ENCODE measurements around the gene THOC1. TPM values are rescaled to one million over a fixed set of nuclear protein-coding genes. Genes with fewer than 3 reads are reported as not detected.

THOC1 gene
- polyA plus RNA-seq, 3 donors = 7.8 to 18.3 (median 8.9) TPM

- Mint-ChIP-seq H3K27me3 (ENCODE audit: low read depth in 3 of 3) (no peaks in the 10 kb centered on the region), H3K27ac (no peak overlapping the region), H3K36me3 (peaks cover 77 to 88% of the 10 kb centered on the region in 2 donors), H3K4me1 (peaks cover 2% of the 10 kb centered on the region), H3K9me3 (peaks cover 0 to 2% (median 0%) of the 10 kb centered on the region in 7 donors), H3K4me3 (no peak overlapping the region)
- Histone ChIP-seq H4K20me1 (ENCODE audit: insufficient read depth, low read length) (no peaks in the 10 kb centered on the region), H3K27me3 (ENCODE audit: control insufficient read depth in 2 of 2, insufficient read depth in 2 of 2, low read length in 2 of 2) (no peaks in the 10 kb centered on the region), H3K36me3 (replicated peaks in 1 of 2; ENCODE audit: control insufficient read depth in 1 of 2, insufficient read depth in 2 of 2, low read length in 2 of 2) (peaks cover 83 to 100% of the 10 kb centered on the region in 2 donors), H3K79me2 (ENCODE audit: insufficient read depth, low read length) (peaks cover 7% of the 10 kb centered on the region), H3K9ac (ENCODE audit: insufficient read depth, low read length, poor library complexity, severe bottlenecking) (no peak overlapping the region), H3K9me3 (replicated peaks in 1 of 2; ENCODE audit: control insufficient read depth in 1 of 2, insufficient read depth in 1 of 2, low read length in 2 of 2) (no peaks in the 10 kb centered on the region), H2AFZ (ENCODE audit: insufficient read depth, low read depth, low read length, poor library complexity, severe bottlenecking) (no peak overlapping the region), H3K4me3 (replicated peaks in 1 of 3; ENCODE audit: low read depth in 2 of 3, low read length in 3 of 3) (no peak overlapping the region), H3K4me2 (replicated peaks; ENCODE audit: extremely low read depth, low read length, poor library complexity, severe bottlenecking) (no peak overlapping the region), H3K27ac (ENCODE audit: low read depth in 1 of 2, low read length in 2 of 2) (no peak overlapping the region), H3K4me1 (ENCODE audit: control insufficient read depth in 1 of 2, insufficient read depth in 2 of 2, low read length in 2 of 2) (peaks cover 0 to 2% of the 10 kb centered on the region in 2 donors)
- no CpG with 5 or more reads among the region's 1 CpG for WGBS (ENCODE audit: insufficient coverage)
- intact Hi-C loops (cut with micrococcal nuclease) = no loop called here
- no peak for DNase-seq
- no peak for TF ChIP-seq CTCF (IDR thresholded peaks at IDR 0.05)
These were observed 14.7 kb downstream of the THOC1 start for GRCh38 chr18:253121-253520.

GRCh38 chr18:251572-251971 is 16.3 kb downstream of the THOC1 start:
- peaks cover 0 to 2% (median 0%) of the 10 kb centered on the region in 7 donors for H3K9me3 Mint-ChIP-seq
- Histone ChIP-seq H3K4me2 (replicated peaks; ENCODE audit: extremely low read depth, low read length, poor library complexity, severe bottlenecking) (no peak overlapping the region), H3K27ac (ENCODE audit: low read depth in 1 of 2, low read length in 2 of 2) (no peak overlapping the region), H2AFZ (ENCODE audit: insufficient read depth, low read depth, low read length, poor library complexity, severe bottlenecking) (no peak overlapping the region), H3K4me3 (replicated peaks in 1 of 3; ENCODE audit: low read depth in 2 of 3, low read length in 3 of 3) (no peak overlapping the region), H3K27me3 (ENCODE audit: control insufficient read depth in 2 of 2, insufficient read depth in 2 of 2, low read length in 2 of 2) (no peaks in the 10 kb centered on the region), H3K36me3 (replicated peaks in 1 of 2; ENCODE audit: control insufficient read depth in 1 of 2, insufficient read depth in 2 of 2, low read length in 2 of 2) (peaks cover 89 to 100% of the 10 kb centered on the region in 2 donors), H3K9me3 (replicated peaks in 1 of 2; ENCODE audit: control insufficient read depth in 1 of 2, insufficient read depth in 1 of 2, low read length in 2 of 2) (no peaks in the 10 kb centered on the region), H3K79me2 (ENCODE audit: insufficient read depth, low read length) (no peaks in the 10 kb centered on the region), H3K9ac (ENCODE audit: insufficient read depth, low read length, poor library complexity, severe bottlenecking) (no peak overlapping the region), H3K4me1 (ENCODE audit: control insufficient read depth in 1 of 2, insufficient read depth in 2 of 2, low read length in 2 of 2) (no peaks in the 10 kb centered on the region), H4K20me1 (ENCODE audit: insufficient read depth, low read length) (no peaks in the 10 kb centered on the region)
- WGBS (ENCODE audit: insufficient coverage) = 100% methylated on average over 1 of the region's 5 CpGs
- intact Hi-C loops (cut with micrococcal nuclease) = no loop called here
- peaks cover 73 to 84% of the 10 kb centered on the region in 2 donors for H3K36me3 Mint-ChIP-seq
- H3K27ac Mint-ChIP-seq = peak overlapping the region in 1 of 7 donors; percentile 6
- TF ChIP-seq CTCF (IDR thresholded peaks at IDR 0.05) = no peak
- DNase-seq = no peak
- H3K4me1 Mint-ChIP-seq = no peaks in the 10 kb centered on the region
- no peak overlapping the region for H3K4me3 Mint-ChIP-seq
- no peaks in the 10 kb centered on the region for H3K27me3 Mint-ChIP-seq (ENCODE audit: low read depth in 3 of 3)
